LNCAP (cell line): ENCODE measurements around the gene SEPTIN12.

Experiments
- TF ChIP-seq, protein P1 (sequence below): fragments of 450-650 bp; IDR thresholded peaks from 2 replicates; pipeline ENCODE4 v1.5.1; 2017; ENCODE audit warnings: mild to moderate bottlenecking

SEPTIN12 gene, protein sequence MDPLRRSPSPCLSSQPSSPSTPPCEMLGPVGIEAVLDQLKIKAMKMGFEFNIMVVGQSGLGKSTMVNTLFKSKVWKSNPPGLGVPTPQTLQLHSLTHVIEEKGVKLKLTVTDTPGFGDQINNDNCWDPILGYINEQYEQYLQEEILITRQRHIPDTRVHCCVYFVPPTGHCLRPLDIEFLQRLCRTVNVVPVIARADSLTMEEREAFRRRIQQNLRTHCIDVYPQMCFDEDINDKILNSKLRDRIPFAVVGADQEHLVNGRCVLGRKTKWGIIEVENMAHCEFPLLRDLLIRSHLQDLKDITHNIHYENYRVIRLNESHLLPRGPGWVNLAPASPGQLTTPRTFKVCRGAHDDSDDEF

DNA sequence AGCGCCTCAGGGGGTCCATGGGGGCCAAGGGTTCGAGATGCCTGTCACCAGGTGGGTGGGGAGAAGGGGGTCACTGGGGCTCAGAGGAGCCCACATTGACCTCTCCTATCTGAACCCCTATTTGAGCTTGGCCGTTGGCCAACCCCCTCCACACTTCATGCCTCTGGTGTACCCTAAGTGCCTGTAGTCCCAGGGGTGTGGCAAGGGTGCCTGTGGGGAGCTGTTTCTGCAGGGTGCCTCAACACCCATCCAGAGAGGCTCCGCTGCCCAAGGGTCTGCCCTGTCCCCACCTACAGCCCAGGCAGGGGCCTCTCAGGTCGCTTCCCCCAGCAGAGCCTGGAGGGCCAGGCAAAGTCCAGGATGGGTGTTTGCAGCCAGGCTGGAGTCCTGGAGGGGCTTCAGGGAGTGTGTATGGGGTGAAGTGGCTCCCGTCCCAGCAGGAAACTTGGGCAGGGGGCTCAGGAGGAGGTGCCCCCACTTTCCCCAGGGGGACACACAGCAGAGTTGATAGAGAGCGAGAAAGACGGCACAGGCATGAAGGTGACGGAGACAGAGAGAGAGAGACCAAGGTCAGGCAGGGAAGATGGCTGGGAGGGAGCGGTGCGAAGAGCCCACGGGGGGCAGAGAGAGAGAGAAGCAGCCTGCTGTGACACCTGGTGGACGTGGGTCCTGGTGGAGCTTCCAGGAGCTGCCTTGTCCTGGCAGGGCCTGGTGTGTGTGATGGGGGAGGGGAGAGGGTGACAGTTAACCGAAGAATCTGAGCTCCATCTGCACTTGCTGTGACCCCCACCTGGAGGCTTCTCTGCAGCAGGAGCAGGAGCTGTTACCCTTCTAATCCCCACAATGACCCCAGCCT is at the start of gene SEPTIN12:
TSS of gene SEPTIN12 (minus strand) at position 719 of the 856 bp plus-strand sequence. CDS start at position 19, 700 bp downstream.
- TF ChIP-seq, protein P1, sequence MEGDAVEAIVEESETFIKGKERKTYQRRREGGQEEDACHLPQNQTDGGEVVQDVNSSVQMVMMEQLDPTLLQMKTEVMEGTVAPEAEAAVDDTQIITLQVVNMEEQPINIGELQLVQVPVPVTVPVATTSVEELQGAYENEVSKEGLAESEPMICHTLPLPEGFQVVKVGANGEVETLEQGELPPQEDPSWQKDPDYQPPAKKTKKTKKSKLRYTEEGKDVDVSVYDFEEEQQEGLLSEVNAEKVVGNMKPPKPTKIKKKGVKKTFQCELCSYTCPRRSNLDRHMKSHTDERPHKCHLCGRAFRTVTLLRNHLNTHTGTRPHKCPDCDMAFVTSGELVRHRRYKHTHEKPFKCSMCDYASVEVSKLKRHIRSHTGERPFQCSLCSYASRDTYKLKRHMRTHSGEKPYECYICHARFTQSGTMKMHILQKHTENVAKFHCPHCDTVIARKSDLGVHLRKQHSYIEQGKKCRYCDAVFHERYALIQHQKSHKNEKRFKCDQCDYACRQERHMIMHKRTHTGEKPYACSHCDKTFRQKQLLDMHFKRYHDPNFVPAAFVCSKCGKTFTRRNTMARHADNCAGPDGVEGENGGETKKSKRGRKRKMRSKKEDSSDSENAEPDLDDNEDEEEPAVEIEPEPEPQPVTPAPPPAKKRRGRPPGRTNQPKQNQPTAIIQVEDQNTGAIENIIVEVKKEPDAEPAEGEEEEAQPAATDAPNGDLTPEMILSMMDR: no peak

GRCh38 chr16:4836727-4837126 is 48.6 kb upstream of the SEPTIN12 start:
- TF ChIP-seq, protein P1: no peak

GRCh38 chr16:4833584-4833983 is 45.4 kb upstream of the SEPTIN12 start:
- TF ChIP-seq, protein P1: no peak

DNA sequence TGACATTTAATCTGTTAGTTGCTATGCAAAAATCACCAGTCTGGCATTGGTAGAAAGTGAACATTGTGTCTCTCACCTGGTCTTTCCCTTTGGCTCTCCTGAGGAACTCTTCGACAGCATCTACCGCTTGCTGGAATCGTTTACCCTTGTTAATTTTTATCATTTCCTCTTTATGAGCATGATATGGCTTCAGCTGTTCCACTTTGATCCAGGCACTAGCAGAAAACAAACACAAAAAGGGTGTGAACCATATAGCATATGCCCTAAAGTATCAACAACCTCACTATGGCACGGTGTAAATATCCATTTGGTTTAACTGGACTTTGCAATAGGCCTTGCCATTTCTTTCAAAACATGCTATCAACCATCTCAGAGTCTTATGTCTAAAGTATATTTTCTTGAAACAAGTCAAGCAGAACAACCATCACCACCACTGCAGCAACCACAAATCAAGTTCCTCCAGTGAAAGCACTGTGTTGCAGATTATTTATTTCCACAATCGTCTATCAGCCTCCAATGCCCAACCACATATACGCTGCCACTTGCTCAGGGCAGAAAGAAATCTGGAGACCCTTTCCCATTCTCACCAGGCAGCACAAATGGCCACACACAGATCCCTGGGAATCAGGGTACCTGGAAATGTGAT is 44.7 kb upstream of the SEPTIN12 start:
- TF ChIP-seq, protein P1: no peak

GRCh38 chr16:4831616-4832015 is 43.5 kb upstream of the SEPTIN12 start:
- TF ChIP-seq, protein P1: no peak

DNA sequence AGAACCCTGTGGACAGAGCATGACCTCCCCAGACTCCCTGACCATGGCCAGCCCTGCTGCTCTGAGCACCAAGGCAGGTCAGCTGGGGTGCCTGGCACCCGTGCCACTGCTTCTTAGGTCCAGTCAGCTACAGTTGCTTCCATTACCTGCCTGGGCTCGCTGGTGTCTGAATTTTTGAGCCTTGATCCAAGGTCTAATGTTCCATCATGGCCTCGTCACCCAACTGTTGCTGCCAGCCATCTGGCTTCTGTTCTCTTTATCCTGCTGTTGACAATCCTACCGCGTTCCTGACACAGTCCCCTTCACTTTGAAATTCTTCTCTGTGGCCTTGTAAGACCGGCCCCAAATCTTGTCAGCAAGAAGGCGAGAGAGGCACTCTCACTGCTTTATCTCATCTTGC is 42.3 kb upstream of the SEPTIN12 start:
- TF ChIP-seq, protein P1: no peak

DNA sequence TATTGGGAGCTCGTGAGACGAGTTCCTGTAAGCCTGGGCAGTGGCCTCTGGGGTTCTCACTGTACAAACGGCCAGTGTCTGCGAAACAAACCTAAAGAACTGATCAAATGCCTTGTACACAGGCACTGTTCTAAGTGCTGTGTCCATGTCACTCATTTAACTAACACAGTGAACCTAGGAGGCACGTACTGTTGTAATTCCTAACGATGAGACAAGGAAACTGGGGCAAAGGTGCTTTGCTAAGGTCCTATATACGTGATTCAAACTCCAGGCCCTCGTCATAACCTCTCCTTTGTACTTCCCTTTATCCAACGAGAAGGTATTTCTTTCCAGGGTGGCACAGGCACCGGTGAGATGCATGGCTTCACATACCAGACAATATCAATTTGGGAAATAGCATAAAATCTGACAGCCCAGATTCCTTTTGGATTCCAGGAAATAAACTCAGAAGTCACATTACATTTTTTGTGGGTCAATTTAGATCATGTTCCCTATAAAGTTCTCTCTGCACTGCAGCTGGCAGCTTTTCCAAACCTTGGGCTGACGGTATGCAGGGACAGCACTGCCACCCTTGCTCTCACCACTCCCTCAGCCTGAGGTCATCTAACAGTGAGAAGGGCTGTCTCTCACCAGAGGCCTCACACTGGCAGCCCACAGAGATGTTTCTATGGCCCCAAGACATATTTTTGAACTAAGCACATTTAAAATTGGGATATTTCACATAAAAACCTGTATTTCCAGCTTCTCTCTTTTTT is 40.6 kb upstream of the SEPTIN12 start:
- TF ChIP-seq, protein P1: no peak
